GM21515 (cell line): ENCODE data around the gene EHMT1.

ENCODE experiments used
- ATAC-seq: cut with Tn5 transposase; IDR thresholded peaks from one replicate; pipeline ENCODE4 v1.9.1; 2021; ENCODE audit not compliant: unreplicated experiment

The EHMT1 gene

GRCh38 chr9:137671196-137671538, 52.4 kb downstream of the EHMT1 start:
- no peak for ATAC-seq

GRCh38 chr9:137671721-137672120, 52.9 kb downstream of the EHMT1 start:
- no peak for ATAC-seq

DNA sequence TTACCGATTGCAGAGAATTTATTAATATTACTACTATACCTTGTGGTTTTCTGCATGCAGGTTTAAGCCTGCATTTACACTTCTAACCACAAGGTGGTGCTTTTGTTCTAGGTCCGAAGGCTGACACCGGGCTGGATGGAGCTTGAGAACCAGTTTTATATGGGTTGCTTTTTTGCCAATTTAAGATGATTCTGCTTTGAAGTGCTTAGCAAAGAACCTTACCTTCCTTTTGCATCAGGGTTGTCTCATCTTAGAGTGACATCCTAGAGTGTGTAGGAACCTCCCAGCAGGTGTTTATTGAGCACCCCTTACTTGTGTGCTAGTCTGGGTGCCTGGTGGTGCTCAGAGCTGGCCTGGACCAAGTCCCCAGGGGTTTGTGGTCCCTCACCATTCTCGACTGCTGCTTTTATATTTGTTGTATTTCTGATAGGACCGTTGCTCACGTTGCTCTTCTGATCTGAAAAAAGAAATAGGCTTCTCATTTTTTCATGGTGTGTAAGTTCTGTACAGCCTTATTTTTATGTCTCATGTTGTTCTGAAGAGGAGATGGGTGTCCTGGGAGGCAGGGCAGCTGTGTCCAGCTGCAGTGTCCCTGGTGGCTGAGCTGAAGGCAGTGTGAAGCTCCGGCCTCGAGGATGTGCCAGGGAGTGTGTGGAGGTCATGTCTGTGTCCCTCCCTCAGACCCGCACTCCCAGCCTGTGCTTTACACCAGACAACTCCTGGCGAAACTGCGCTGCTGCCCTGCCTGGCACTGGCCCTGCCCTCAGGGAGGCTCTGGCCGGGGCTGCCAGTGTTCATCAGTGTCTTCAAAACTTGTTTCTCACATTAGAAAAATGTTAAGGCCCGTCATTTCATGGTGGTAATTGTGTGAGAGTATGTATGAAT, 54.3 kb downstream of the EHMT1 start:
- peak; percentile 61 for ATAC-seq

DNA sequence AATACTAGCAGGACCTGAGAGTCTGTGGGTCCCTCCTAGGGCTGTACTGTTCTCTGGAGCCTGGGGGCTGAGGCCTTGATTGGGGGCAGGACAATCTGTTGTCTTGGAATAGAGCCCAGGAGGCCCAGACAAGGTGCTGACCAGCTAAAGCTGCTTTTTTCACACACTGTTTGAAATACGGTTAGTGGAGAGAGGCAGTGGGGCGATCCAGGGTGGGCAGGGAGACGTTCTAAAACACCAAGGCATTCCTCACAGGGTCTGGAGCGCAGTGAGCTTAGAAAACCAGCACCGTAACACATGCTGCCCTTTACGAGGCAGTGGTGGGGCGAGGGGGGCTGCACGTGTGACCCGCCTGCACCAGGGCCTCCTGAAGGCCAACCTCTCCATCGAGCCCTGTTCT, 55.1 kb downstream of the EHMT1 start:
- ATAC-seq = no peak

- ATAC-seq = no peak
These were observed 55.6 kb downstream of the EHMT1 start for GRCh38 chr9:137674307-137674975.

DNA sequence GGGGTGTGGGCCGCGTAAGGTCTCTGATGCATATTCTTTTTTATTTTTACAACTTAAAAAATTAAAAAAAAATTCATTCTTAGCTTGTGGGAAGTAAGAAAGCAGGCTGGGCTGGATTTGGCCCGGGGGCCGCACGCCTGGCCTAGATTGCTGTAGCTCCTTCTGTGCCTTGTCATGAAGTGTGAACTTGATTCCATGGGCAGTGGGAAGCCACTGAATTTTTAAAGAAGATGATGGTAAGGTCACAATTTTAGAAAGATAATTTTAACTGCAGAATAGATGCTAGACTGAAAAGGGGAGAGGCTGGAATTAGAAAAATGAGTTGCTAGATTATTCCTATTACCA, 56.1 kb downstream of the EHMT1 start:
- no peak for ATAC-seq

DNA sequence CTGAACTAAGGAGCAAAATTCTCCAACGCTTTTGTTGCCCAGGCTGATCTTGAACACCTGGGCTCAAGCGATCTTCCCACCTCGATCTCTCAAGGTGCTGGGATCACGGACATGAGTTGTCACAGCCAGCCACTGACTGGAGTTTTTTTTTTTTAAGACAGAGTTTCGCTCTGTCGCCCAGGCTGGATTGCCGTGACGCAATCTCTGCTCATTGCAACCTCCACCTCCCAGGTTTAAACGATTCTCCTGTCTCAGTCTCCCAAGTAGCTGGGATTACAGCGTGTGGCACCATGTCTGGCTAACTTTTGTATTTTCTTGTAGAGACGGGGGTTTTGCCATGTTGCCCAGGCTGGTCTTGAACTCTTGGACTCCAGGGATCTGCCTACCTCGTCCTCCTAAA, 58.2 kb downstream of the EHMT1 start:
- ATAC-seq = no peak

DNA sequence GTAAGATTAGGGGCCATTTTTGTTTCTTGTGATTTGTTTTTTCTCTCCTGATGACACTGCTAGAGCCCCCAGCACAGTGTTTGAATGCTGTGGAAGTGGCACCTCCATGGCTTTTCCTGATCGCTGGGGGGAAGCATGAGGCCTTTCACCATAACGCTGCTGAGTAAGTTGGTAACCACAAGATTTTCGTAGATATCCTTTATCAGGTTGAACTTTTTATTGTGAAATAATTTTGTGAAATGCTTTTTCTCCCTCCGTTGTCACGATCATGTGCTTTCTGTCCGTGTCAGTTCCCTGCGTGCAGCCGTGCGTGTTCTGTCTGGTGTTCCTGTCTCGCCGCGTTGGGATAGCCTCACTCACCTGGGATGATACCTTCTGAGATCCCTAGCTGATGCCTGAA, 59.4 kb downstream of the EHMT1 start:
- no peak for ATAC-seq

DNA sequence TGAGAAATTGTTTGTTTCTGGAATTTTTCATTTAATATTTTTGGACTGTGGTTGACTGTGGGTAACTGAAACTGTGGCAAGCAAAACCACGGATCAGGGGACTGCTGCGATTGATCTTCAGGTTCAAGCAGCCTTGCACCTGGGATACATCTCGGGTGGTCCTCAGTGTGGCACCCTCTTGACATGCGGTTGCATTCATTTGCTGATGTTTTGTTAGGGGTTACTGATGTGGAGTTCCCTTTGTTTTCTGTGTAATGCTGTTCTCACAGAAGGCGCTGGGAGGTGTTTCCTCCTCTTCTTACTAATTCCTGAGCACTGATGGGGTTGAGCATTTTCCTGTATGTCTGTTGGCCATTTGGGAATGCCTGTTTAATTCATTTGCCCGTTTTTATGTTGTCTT, 60.4 kb downstream of the EHMT1 start:
- no peak for ATAC-seq

GRCh38 chr9:137679695-137680305, 61.0 kb downstream of the EHMT1 start:
- no peak for ATAC-seq

- ATAC-seq = no peak
These were observed 61.9 kb downstream of the EHMT1 start for GRCh38 chr9:137680444-137681358.

- ATAC-seq = no peak
These were observed 63.8 kb downstream of the EHMT1 start for GRCh38 chr9:137682428-137683105.

- no peak for ATAC-seq
These were observed 64.6 kb downstream of the EHMT1 start for GRCh38 chr9:137683262-137683864.

- no peak for ATAC-seq
These were observed 66.4 kb downstream of the EHMT1 start for GRCh38 chr9:137685035-137685740.

- no peak for ATAC-seq
These were observed 67.1 kb downstream of the EHMT1 start for GRCh38 chr9:137685741-137686420.

GRCh38 chr9:137688261-137688660, 69.5 kb downstream of the EHMT1 start:
- no peak for ATAC-seq

DNA sequence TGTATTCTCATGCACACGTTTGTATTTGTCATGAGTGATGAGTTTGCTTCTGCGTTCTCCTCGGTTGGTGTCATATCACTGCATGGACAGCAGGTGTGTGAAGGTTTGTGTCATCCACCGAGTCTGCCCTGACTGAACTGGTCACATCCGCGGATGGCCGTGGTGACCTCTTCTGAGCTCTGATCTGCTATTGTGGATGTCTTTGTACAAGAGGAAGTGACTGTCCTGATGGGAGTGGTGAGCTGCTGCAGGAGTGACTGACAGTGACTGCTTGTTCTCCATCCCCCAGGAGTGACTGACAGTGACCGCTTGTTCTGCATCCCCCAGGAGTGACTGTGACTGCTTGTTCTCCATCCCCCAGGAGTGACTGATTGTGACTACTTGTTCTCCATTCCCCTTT, 69.9 kb downstream of the EHMT1 start:
- no peak for ATAC-seq

DNA sequence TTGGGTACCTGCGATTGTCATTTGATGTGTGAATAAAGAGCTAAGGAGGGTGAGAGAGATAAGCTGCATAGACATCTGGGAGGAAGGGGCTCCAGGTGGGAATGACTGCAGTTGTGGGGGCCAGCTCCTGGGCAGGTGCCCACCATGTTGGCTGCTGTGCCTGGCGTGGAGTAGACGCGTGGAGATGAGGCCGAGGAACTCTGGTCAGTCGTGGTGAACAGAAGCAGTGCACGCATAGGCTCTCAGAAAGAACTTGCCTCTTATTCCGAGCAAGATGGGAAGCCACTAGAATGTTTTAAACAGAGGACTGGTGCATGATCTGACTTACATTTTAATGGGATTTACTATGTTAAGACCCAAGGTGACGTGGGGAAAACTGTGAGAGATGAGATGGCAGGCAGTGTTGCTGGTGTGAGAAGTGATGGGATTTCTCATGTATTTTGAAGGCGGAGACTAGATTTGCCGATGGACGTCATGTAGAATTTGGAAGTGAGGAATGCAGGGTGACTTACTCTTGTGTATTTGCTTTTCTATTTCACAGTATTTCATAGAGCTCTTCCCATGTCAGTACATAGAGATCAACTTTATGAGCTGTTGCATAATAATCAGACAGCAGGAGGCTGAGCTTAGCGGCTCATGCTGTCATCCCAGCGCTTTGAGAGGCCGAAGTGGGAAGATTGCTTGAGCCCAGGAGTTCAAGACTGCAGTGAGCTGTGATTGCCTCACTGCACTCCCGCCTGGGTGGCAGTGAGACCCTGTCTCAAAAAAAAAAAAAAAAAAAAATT, 71.1 kb downstream of the EHMT1 start:
- ATAC-seq = no peak
